ENCODE measurements around the gene SLC6A5.

- TF ChIP-seq CTCF (conservative IDR thresholded peaks at IDR 0.05; ENCODE audit: low read depth, low read length) (no peak), EZH2 (IDR thresholded peaks at IDR 0.05; ENCODE audit: borderline replicate concordance, low read depth, low read length, poor library complexity, severe bottlenecking) (no peak)
Measured at GRCh38 chr11:20618083-20618482, 18.7 kb downstream of the SLC6A5 start.

Data from A673 (cell line).